ENCODE results near the gene PAX7. TPM values are rescaled to one million over a fixed set of nuclear protein-coding genes. Genes with fewer than 3 reads are reported as not detected.

Gene PAX7
- polyA plus RNA-seq, 1 experiment: not detected

DNA sequence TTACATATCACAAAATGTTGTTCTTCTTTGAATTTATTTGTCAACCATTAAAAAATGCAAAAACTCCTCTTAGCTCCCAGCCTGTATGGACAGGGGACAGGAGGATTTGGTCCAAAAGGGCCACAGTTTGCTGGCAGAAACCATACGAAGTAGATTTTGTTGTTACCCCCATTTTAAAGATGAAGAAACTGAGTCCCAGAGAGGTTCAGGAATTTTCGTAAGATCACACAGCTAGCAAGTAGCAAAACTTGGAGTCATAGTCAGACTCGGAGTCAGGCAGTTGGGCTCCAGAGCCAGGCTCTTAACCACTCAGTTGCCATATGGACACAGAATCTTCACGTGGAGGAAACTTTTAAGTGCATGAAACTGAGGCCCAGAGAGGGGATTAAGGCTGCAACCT lies 137.4 kb downstream of the PAX7 start:
- CTCF ChIA-PET: no interaction called here
- Histone ChIP-seq H3K36me3 (ENCODE audit: control insufficient read depth, insufficient read depth, low read length) (no peaks in the 10 kb centered on the region), H3K27me3 (ENCODE audit: control insufficient read depth, insufficient read depth, low read length) (0 out of 2 replicates have a peak, but pooled peaks cover 1% of the 10 kb centered on the region), H3K4me3 (ENCODE audit: low read depth, low read length) (no peak overlapping the region)
- POLR2A ChIA-PET: no interaction called here
- TF ChIP-seq, protein P1, sequence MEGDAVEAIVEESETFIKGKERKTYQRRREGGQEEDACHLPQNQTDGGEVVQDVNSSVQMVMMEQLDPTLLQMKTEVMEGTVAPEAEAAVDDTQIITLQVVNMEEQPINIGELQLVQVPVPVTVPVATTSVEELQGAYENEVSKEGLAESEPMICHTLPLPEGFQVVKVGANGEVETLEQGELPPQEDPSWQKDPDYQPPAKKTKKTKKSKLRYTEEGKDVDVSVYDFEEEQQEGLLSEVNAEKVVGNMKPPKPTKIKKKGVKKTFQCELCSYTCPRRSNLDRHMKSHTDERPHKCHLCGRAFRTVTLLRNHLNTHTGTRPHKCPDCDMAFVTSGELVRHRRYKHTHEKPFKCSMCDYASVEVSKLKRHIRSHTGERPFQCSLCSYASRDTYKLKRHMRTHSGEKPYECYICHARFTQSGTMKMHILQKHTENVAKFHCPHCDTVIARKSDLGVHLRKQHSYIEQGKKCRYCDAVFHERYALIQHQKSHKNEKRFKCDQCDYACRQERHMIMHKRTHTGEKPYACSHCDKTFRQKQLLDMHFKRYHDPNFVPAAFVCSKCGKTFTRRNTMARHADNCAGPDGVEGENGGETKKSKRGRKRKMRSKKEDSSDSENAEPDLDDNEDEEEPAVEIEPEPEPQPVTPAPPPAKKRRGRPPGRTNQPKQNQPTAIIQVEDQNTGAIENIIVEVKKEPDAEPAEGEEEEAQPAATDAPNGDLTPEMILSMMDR (IDR thresholded peaks at IDR 0.05; ENCODE audit: insufficient read depth, low read depth, low read length): no peak
- no peak for DNase-seq (ENCODE audit: low read depth)

DNA sequence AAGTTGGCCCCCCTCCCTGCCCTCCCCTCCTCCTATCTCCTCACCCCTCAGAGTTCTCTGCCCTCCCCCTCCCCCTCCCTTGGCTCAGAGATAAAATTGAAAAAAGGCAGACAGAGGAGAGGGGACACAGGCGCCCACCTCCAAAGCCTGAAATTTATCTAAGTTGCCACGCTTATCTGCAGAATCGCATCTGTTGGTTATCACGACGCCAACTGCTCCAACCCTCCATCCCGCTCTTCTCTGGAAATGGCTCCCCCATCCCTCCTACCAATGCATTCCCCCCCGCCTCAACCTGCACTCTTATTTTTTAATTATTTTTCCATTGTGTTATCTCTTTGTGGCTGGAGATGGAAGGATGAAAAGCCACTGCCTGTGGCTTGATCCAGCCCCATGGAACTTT lies 138.5 kb downstream of the PAX7 start:
- Histone ChIP-seq H3K36me3 (ENCODE audit: control insufficient read depth, insufficient read depth, low read length) (no peaks in the 10 kb centered on the region), H3K4me3 (ENCODE audit: low read depth, low read length) (no peak overlapping the region), H3K27me3 (ENCODE audit: control insufficient read depth, insufficient read depth, low read length) (0 out of 2 replicates have a peak, but pooled peaks cover 1% of the 10 kb centered on the region)
- TF ChIP-seq, protein P1 (IDR thresholded peaks at IDR 0.05; ENCODE audit: insufficient read depth, low read depth, low read length): no peak
- DNase-seq (ENCODE audit: low read depth): no peak
- ChIA-PET POLR2A (no interaction called here), CTCF (no interaction called here)

DNA sequence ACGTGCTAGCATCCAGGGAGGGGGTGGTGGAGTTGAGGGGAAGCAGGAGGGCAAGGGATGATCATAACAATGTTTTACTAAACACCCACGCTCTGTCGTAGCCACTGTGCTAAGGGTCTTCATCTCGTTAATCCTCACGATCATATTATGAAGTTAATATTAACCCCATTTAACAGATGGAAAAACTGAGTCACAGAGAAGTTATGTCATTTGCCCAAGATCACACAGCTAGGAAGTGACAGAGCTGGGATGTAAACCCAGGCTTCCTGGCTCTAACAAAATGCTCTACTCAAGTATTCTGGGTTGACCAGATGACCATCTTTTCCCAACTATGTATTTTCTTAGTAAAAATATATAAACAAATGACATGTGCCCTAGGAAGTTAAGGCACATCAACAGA lies 140.2 kb downstream of the PAX7 start:
- CTCF ChIA-PET: no interaction called here
- TF ChIP-seq, protein P1 (IDR thresholded peaks at IDR 0.05; ENCODE audit: insufficient read depth, low read depth, low read length): no peak
- H3K4me3 ChIP-seq (ENCODE audit: low read depth, low read length): no peak overlapping the region
- 0 out of 2 replicates have a peak, but pooled peaks cover 1% of the 10 kb centered on the region for H3K27me3 ChIP-seq (ENCODE audit: control insufficient read depth, insufficient read depth, low read length)
- no peak for DNase-seq (ENCODE audit: low read depth)
- H3K36me3 ChIP-seq (ENCODE audit: control insufficient read depth, insufficient read depth, low read length): no peaks in the 10 kb centered on the region
- POLR2A ChIA-PET: no interaction called here

DNA sequence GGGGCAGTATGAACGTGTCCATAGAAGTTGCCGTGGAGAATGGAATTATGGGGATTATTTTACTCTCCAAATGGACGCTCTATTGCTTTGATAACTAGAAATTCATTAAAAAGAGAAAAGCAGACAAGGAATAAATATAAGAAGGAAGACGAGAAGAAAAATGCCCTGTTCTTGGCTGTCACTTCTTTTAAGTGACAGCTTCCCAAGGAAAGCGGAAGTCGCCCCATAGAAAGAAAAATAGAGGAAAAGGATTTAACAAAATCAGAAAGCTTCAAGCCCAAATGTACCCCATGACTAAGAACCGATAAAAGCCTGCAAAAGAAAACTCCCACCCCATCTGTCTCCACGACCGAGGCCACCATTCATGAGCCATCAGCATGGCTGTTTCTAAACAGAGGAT lies 143.1 kb downstream of the PAX7 start:
- no peak overlapping the region for H3K4me3 ChIP-seq (ENCODE audit: low read depth, low read length)
- ChIA-PET POLR2A (no interaction called here), CTCF (no interaction called here)

DNA sequence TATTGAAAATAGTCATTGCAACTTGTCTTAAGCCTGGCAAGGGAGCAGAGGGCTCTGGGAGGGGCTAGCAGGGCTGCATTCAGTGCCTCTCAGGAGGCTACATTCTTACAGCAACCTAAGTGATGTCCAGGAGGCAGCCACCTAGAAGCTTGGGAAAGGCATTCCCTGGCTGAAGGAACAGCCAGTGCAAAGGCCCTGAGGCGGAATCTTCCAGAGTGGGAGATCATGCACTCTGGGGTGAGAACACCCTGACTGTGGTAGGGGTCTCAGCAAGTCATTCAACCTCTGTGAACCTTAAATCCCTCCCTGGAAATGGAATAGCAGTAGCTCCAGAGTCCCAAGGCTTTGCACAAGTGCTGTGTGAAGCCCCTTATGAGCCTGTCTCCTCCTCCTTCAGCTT lies 144.7 kb downstream of the PAX7 start:
- Histone ChIP-seq H3K36me3 (ENCODE audit: control insufficient read depth, insufficient read depth, low read length) (no peaks in the 10 kb centered on the region), H3K27me3 (ENCODE audit: control insufficient read depth, insufficient read depth, low read length) (no peaks in the 10 kb centered on the region; the same call in 1 of the 2 replicates), H3K4me3 (ENCODE audit: low read depth, low read length) (no peak overlapping the region)
- ChIA-PET POLR2A (no interaction called here), CTCF (no interaction called here)
- TF ChIP-seq, protein P1 (IDR thresholded peaks at IDR 0.05; ENCODE audit: insufficient read depth, low read depth, low read length): no peak
- no peak for DNase-seq (ENCODE audit: low read depth)

More for the DNA sequence above, 143.1 kb downstream of the PAX7 start:
- DNase-seq (ENCODE audit: low read depth): no peak
- 0 out of 2 replicates have a peak, but pooled peaks cover 1% of the 10 kb centered on the region for H3K27me3 ChIP-seq (ENCODE audit: control insufficient read depth, insufficient read depth, low read length)
- no peaks in the 10 kb centered on the region for H3K36me3 ChIP-seq (ENCODE audit: control insufficient read depth, insufficient read depth, low read length)
- TF ChIP-seq, protein P1 (IDR thresholded peaks at IDR 0.05; ENCODE audit: insufficient read depth, low read depth, low read length): no peak

Data from BJ (cell line).